ENCODE data around the gene LRRC4C.

The LRRC4C gene

DNA sequence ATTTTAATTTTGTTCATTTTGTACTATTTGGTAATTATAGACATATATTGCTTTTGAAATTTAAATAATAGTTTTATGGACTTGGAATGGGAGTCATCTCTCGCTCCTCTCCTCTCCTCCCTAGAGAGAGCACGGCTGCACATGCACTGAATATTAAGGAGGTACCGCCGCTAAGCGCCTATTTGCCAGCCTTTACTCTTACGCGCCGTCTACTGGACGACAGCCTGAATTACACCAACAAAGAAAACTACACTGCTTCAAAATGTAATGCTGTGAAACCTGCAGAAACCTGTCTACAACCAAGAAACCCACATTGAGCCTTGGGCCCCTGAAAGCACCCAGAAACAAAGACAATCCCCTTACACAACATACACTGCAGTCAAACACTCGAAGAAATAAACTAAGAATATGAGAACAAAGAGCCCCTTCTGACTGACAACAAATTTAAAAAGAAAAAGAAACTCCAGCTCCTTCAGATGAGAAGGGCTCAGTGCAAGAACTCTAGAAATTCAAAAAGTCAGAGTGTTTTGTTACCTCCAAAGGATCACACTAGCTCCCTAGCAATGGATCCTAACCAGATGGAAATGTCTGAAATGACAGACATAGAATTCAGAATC is 737.2 kb downstream of the LRRC4C start:
- DNase-seq (ENCODE audit: low read depth in 2 of 2, low spot score in 1 of 2) = no peak

DNA sequence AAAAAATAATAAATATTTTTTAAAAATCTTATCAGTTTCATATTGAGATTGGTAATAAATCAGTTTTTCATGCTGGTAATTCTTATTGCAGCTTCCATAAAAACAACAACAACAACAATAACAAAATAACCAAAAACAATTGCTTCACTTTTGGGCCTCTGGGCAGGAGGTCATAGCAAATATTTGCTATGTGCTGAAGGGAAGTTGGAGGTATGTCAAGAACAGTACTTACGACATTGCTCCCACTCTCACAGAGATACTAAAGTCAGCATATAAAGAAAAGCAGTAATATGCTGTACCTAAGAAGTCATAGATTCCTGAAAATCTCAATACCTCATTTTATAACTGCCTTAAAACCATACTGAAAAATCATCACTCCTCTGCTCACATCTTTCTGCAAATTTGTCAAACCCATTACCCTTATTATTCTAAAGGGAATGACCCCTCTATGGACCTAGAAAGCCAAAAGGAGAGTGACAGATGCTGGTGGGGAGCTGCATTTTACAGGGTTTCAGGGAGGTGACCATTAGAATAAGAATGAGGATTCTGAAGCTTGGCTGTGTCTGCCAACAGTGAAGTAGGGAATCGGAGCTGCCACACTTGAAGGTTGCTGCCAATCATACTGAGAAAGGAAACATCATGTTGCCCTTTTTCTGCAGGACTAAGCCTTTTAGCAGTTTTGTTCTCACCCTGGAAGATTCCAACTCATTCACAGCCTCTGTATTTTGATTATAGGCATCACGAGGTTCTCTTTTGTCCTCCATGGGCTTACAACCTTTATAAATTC is 742.9 kb downstream of the LRRC4C start:
- no peak for DNase-seq (ENCODE audit: low read depth in 2 of 2, low spot score in 1 of 2)

DNA sequence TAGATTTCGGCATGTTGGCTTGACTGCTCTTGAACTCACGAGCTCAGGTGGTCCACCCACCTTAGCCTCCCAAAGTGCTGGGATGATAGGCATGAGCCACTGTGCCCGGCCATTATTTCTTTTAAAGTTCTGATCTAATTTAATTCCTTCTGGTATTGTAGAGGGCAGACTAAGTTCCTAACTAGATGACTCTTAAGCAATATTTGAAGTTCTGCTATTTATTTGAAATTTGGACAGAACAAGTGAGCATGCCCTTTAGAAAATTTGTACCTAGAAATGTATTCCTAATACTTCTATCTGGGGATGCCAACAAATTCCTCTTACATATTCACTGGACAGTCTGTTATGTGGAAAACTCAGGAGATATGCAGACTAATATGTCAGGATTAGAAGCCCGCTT is 746.4 kb downstream of the LRRC4C start:
- DNase-seq (ENCODE audit: low read depth in 2 of 2, low spot score in 1 of 2) = no peak

DNA sequence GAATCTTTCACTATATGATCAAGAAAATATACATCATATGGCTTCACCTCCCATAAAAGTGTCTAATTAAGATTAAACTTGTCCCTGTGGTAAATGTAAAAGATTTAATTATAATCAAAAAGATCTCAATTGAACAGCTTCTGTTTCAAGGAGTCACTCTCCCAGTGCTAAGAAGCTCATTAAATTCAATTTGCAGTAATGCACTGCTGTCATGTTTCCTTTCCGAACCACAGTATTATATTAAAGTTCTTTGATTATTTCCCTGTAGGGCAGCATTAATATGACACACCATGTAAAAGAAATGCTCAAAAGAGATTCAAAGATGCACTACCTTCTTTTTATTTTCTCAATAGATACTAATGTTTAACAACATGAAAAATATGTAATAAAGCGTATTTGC is 758.4 kb downstream of the LRRC4C start:
- no peak for DNase-seq (ENCODE audit: low read depth in 2 of 2, low spot score in 1 of 2)

DNA sequence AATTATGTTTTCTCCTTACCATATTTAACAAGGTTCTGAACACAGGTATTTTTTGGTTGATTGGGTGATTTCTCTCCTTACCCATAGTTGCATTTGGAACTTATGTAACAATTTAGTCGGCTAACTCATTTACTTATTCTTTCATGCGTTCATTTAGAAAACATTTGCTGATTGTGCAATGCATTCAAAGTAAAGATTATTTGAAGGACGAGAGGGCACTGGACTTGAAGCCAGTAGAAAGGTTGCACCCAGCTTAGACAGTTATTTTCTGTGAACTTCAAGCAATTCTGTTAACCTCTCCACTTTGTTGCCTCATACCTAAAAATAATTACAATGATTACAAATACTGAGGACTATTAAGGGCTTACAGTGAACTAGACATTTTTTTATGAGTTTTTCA is 769.6 kb downstream of the LRRC4C start:
- DNase-seq (ENCODE audit: low read depth in 2 of 2, low spot score in 1 of 2) = no peak

DNA sequence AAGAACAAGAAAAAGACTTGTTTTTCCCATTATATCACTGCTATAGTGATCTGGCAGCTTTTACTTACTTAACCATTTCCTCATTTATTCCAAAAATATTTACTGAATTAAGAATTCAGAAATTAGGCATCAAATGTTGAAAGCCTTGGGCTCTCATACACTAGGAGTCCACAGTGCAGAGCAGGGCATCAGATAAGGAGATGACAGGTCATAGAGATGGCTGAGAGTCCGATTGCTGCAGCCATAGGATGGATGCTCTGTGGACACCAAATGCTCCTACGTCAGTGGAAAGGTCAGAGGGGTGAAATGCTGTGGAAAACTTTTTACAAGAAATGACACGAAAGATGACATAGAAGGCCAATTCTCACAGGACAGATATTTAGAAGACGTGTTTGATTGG is 771.1 kb downstream of the LRRC4C start:
- DNase-seq (ENCODE audit: low read depth in 2 of 2, low spot score in 1 of 2) = no peak

DNA sequence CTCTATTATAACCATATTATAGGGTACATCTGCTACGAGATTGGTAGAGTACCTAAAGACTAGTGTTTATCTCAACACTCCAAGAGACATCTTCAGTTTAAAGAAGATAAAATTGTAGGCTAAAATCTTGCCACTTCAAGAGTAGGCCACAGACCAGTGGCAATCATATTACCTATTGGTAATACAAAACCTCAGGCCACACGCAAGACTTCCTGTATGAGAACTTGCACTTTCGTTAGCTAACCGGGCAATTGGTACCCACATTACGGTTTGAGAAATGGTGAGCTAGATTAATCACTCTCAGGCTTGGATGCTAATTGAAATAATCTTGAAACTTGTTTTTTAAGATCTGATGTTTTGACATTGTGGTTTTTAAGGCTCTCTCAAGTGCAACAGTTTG is 772.7 kb downstream of the LRRC4C start:
- DNase-seq (ENCODE audit: low read depth in 2 of 2, low spot score in 1 of 2) = no peak

DNA sequence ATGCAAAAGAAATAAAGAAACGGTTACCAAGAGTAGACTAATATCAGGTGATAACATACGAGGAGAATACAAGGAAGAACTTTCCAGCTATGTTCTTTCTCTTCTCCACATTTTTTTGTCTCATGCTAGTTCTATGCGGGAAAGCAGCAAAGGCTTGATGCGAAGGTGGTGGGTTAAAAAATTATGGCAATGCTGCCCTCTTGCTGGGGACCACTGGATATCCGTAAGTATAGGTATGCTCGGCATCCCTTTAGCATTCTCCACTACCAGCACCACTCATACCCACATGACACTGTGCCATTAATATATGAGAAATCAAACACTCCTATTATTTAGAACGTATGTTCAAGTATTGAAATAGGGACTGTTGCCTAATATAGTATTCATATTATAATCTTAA is 776.4 kb downstream of the LRRC4C start:
- DNase-seq (ENCODE audit: low read depth in 2 of 2, low spot score in 1 of 2) = no peak

DNA sequence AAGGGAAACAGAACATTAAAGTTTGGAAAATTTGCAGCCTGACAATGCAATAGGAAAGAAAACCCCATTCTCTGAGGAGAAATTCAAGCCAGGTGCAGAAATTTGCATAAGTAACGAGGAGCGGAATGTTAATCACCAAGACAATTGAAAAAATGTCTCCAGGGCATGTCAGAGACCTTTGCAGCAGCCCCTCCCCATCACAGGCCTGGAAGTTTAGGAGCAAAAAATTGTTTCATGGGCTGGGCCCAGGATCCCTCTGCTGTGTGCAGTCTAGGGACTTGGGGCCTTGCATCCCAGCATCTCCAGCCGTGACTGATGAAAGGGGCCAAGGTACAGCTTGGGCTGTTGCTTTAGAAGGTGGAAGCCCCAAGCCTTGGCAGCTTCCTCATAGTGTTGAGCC is 780.2 kb downstream of the LRRC4C start:
- no peak for DNase-seq (ENCODE audit: low read depth in 2 of 2, low spot score in 1 of 2)

DNA sequence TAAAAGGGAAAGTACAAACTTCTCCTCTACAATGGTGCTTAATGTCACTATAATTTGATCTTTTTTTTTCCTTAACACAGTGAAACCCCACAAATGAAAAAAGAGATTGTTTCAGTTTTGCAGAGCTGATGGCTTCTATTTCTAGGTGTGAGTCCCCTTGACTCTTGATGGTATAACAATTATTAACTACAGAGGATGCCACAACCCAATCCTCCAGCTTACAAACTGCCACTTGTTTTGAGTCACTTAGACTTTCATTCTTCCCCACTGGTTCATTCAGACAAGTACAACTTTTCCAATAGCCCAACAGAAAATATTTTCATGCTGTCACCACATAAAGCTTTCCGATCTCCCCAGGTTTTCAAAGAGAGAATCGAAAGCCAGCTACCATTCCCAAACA is 812.2 kb downstream of the LRRC4C start:
- no peak for DNase-seq (ENCODE audit: low read depth in 2 of 2, low spot score in 1 of 2)

DNA sequence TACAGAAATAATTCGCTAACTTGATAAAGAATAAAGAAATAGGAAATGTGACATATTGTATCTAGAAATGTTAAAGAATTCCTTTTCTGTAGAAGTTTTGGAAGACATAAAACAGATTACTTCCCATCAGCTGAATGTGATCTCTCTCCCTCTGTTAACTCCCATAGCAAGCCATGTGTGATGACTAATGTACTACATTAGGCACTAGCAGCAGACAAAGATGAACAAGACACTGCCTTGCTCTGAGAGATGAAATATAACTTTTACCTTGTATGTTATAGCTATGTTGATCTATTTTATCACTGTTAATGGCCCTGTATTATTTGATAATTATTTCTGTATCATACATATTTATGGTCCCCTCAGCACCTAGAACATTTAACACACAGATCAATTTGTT is 817.2 kb downstream of the LRRC4C start:
- DNase-seq (ENCODE audit: low read depth in 2 of 2, low spot score in 1 of 2) = no peak

DNA sequence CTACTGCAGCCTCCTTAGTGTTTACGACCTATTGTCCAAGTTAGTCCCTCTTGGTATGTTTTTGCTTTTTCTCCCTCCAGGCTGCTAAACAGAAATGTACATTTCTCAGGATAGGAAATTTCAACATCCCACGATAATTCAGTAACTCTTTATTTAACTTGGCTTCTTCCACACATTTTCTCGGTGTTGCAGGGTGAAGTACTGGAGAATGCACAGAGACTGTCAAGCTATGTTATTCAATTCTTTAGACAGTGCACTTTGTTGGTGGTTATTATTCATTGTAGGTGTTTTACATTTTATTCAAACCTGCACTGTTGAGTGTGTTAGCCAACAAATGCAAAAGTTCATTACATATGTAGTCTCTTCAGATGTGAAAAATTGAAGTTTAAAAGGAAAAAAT is 839.8 kb downstream of the LRRC4C start:
- DNase-seq (ENCODE audit: low read depth in 2 of 2, low spot score in 1 of 2) = no peak

DNA sequence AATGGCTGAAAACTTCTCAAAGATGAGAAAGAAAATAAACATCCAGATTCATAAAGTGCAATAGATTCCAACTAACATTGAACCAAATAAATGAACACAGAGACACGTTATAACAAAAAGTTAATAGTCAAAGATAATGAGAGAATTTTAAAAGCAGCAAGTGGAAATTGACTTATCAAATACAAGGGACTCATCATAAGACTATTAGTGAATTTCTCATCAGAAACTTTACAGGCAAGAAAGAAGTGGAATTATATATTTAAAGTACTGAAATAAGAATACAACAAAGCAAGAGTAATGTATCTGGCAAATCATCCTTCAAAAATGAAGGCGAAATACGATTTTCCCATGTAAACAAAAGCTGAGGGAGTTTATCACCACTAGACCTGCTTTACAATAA is 852.7 kb downstream of the LRRC4C start:
- DNase-seq (ENCODE audit: low read depth in 2 of 2, low spot score in 1 of 2) = no peak

DNA sequence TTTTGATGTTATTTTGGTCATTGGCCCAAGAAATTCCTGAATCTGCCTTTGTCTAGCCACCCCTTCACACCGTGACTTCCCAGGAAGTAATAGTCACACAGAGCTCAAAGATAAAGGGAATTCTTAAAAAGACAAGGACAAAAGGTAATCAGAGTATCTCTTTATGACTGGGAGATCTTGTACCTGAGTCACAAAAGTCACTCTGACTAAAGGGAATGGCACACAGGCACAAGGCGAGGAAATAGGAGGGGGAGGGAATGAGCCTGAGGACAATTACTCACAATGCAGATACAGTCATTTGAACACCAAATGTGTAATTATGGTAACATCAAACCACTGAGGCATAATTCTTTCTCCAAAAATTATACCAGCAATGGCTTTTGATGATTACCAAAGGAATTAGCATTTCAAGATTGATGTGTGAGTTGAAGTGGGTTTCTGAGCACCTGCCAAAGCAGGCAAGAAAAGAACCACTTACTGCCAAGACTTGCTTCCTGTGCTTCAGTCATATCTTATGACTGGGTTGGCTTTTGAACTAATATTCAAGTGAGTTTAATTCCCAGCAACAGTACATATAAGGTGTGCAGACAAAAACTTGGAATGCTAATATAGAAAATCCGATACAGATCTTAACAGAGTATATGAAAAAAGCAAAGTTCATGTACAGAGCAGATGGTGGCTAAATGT is 856.4 kb downstream of the LRRC4C start:
- no peak for DNase-seq (ENCODE audit: low read depth in 2 of 2, low spot score in 1 of 2)

DNA sequence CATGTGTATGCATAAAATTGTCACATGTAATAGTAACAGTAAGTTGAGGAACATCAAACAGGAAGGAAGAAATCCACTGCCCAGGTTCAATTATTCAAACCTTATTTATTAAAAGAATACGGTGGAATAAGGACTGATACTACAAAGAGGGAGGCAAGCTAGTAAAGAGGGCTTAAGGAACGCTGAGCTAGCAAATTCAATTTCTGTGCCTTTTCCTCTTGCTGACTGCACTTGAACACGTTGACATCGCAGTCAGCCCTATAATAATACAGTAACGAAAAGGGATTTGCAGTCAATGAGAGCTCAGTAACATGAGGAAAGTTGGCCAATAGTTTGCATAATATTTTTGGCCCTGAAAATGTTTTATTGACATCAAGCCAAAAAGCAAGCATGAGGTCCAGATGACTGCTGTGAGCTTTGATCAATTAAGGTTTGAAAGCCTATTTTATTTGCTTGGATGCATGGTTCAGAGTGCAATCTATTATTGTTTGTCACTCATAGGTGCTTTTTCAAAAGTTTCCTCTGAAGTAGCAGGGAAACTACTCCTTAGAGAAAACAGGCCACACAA is 861.8 kb downstream of the LRRC4C start:
- DNase-seq (ENCODE audit: low read depth in 2 of 2, low spot score in 1 of 2) = no peak

DNA sequence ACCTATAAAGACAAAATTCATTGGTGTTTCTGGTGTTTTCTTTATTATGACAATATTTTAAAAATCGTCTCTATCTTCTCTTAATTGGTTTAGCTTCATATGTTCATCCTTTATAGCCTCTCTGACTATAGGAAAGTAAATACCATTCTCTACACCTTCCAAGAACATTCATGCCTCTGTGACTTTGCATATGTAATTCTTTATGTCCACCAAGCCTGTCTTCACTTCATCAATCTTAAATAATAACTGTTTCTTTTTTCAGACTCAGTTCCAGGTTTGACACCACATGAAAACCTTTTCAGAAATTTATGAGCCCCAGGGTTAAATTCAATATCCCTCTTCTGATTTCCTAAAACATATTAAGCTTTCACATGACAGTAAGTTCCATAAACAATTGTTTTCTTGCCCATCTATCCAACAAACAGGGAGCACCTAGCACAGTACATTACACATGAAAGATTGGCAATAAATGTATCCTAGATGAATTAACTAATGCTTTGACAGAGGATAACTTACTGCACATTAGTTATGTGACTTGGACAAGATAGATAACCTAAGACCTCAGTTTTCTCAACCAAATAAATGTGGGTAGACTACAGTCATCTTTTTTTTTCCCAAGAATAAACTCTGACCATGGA is 886.1 kb downstream of the LRRC4C start:
- no peak for DNase-seq (ENCODE audit: low read depth in 2 of 2, low spot score in 1 of 2)

DNA sequence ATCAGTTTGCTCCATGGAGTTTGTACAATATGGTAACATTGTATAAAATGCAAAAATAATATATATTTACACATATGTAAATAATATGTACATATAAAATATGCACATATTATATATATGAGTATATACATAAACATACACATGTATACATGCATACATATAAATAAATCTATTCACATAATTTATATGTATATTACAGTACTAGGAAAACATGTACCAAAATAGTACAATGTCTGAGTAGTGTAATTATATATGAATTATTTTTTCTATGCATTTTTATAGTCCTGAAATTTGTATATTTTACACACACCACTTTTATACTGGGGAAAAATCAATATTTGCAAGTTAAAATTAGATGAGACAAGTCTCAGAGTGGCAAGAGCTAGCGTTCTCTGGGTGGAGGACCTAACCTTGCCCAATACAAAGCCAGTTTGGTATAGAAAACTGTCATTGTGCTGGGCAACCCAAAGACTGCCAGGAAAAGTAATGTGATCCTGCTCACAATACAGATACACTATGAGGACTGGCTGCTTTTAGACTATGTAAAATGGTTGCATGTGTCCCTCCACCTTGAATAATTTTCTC is 889.4 kb downstream of the LRRC4C start:
- DNase-seq (ENCODE audit: low read depth in 2 of 2, low spot score in 1 of 2) = no peak

DNA sequence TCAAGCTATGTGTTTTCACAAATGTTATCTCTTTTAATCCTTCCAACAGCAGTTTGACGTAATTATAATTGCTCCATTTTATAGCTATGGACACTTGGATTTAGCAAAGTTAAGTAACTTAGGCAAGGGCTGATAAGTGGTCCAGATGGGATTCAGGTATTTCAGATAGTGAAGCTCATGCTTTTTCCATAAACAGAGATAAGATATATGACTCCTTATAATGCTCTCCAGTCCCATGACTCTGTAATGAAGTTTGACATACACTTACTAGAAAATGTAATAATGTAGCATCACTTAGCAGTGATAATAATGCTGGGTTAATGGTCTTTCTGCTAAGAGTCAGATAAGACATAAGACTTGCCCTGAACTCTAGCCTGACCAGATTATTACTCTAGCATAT is 892.1 kb downstream of the LRRC4C start:
- DNase-seq (ENCODE audit: low read depth in 2 of 2, low spot score in 1 of 2) = no peak

DNA sequence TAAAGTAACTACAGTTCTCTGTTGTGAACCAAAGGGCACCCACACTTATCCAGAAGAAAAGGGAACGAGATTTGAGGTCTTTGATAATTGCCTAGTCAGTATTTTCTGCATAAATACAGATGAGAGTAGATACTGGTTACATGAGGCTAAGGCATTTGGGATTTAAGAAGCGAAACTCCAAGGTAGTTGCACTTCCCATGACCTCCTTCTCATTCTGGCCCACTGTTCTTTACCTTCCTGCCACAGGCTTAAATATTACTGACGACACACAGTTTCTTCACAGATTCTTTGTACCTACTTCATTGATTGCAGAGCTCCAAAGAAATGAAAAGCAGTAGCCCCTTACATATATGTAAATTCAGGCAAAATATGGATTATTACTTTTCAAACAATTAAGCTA is 915.3 kb downstream of the LRRC4C start:
- DNase-seq (ENCODE audit: low read depth in 2 of 2, low spot score in 1 of 2) = no peak

DNA sequence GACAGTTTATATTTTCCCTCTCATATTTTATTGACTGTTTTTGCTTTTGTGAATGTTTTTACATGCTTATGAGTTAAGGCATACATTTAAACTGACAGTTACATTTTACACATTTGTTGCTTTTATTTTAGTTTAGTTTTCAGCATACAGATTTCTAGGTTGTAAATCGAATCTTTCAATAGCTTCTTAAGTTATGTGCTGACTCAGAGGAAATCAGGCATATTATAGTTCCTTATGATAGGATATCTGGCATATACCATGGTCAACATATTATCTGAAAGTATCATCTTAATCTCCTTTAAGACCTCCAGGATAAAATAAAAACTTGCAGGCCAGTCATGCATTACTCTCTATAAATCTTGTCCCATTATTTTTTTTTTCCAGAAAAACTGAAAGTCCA is 916.6 kb downstream of the LRRC4C start:
- no peak for DNase-seq (ENCODE audit: low read depth in 2 of 2, low spot score in 1 of 2)

DNA sequence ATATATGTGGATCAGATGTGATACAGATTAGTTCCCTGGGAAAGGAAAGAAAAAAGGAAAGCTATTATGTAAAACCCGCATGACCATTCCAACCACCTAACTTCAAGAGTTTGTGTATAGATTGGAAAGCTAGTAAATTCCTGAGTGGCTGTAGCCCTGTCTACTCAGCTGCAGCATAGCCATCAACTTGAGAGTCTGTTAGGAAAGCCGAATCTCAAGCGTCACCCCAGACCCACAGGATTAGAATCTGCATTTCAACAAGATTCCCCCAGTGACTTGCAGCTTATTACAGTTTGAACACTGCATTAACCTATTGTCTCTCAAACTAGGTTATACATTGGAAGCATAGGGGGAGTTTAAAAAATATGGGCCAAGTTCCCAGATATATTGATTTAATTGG is 921.7 kb downstream of the LRRC4C start:
- no peak for DNase-seq (ENCODE audit: low read depth in 2 of 2, low spot score in 1 of 2)

All from stimulated activated CD8-positive, alpha-beta memory T cell treated with anti-CD3 and anti-CD28 coated beads, Interleukin-4, amount 100 ng/mL, for 1 hour (primary cell).